Loucy (cell line): ENCODE measurements around the gene TARBP1.
"Not testable (repeated sequence)": the region's sequence is repeated elsewhere in the genome, so short reads cannot be mapped to it uniquely, and the experiment has no call there.

ENCODE experiments used
- H2AFZ ChIP-seq: fragments of 200-600 bp; sonication (generic); 2 replicates; pipeline ENCODE4 v1.6.0; 2016; ENCODE audit warnings: antibody characterized with exemption, mild to moderate bottlenecking, low read length, moderate library complexity
- H3F3A ChIP-seq: fragments of 200-600 bp; 2 replicates; pipeline ENCODE4 v1.6.0; 2016; ENCODE audit warnings: antibody characterized with exemption, low read depth, mild to moderate bottlenecking
- H3K27me3 ChIP-seq: fragments of 200-600 bp; sonication (generic); 2 replicates; pipeline ENCODE4 v1.6.1; 2014; ENCODE audit warnings: low read length, mild to moderate bottlenecking; ENCODE audit not compliant: insufficient read depth, poor library complexity, severe bottlenecking
- H3K36me3 ChIP-seq: fragments of 200-600 bp; sonication (generic); 2 replicates; pipeline ENCODE4 v1.6.1; 2016; ENCODE audit warnings: low read length; ENCODE audit not compliant: insufficient read depth
- H3K4me1 ChIP-seq: fragments of 200-600 bp; sonication (generic); 2 replicates; pipeline ENCODE4 v1.5.1; 2014; ENCODE audit warnings: low read length, mild to moderate bottlenecking; ENCODE audit not compliant: insufficient read depth, poor library complexity, severe bottlenecking
- H3K4me2 ChIP-seq: fragments of 200-600 bp; sonication (generic); 2 replicates; pipeline ENCODE4 v1.6.0; 2014; ENCODE audit warnings: antibody characterized with exemption, low read length, low read depth, mild to moderate bottlenecking; ENCODE audit not compliant: poor library complexity, severe bottlenecking
- H3K4me3 ChIP-seq: fragments of 200-600 bp; sonication (generic); 2 replicates; pipeline ENCODE4 v1.5.1; 2014; ENCODE audit warnings: low read length, mild to moderate bottlenecking, mixed read lengths; ENCODE audit not compliant: poor library complexity, severe bottlenecking
- H3K79me2 ChIP-seq: fragments of 200-600 bp; sonication (generic); 2 replicates; pipeline ENCODE4 v1.6.1; 2014; ENCODE audit warnings: low read length; ENCODE audit not compliant: insufficient read depth
- H3K9ac ChIP-seq: fragments of 200-600 bp; sonication (generic); 2 replicates; pipeline ENCODE4 v1.6.0; 2014; ENCODE audit warnings: mild to moderate bottlenecking, low read depth, low read length, moderate library complexity; ENCODE audit not compliant: poor library complexity, severe bottlenecking
- H3K9me2 ChIP-seq: fragments of 200-600 bp; sonication (generic); replicated peaks from 2 replicates; pipeline ENCODE4 v1.6.1; 2016; ENCODE audit warnings: low read depth, low read length, mixed read lengths
- H3K9me3 ChIP-seq: fragments of 200-600 bp; sonication (generic); 2 replicates; pipeline ENCODE4 v1.6.1; 2014; ENCODE audit warnings: mild to moderate bottlenecking, antibody characterized with exemption, low read length, low read depth; ENCODE audit not compliant: insufficient read depth
- H4K20me1 ChIP-seq: fragments of 200-600 bp; sonication (generic); 2 replicates; pipeline ENCODE4 v1.6.0; 2014; ENCODE audit warnings: antibody characterized with exemption, low read length, mild to moderate bottlenecking; ENCODE audit not compliant: insufficient read depth, poor library complexity, severe bottlenecking
- EZH2phosphoT487 ChIP-seq: fragments of 200-600 bp; IDR thresholded peaks from 2 replicates; pipeline ENCODE4 v1.6.1; 2018; ENCODE audit warnings: antibody characterized with exemption, mild to moderate bottlenecking, moderate library complexity, borderline replicate concordance
- TF ChIP-seq, protein P1 (sequence below): fragments of 200-600 bp; sonication (generic); conservative IDR thresholded peaks from 2 replicates; pipeline ENCODE4 v1.5.1; 2014; ENCODE audit warnings: mild to moderate bottlenecking, antibody characterized with exemption, low read length

The TARBP1 gene

DNA sequence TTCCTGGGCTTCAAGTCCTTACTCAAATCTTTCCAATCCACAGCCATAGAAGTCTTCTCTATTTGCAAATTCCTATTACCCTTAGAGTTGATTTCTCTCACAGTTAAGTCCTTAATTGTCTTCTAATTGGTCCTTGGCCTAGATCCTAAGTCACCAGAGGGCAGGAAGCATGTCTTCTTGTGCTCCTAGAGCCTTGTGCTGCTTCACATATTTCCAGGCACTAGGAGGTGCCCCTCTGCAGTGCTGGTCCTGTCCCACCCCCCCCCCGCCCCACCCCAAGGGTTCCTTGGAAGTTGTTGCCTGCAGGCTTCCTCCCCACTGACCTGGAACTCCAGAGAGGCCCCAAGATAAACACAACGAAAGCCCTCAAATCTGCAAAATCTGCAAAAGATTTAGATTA is 28.1 kb upstream of the TARBP1 start:
- Histone ChIP-seq H3F3A (no peaks in the 10 kb centered on the region), H3K36me3 (no peaks in the 10 kb centered on the region), H3K4me3 (no peak overlapping the region), H3K9me2 (no peaks in the 10 kb centered on the region), H3K4me2 (no peak overlapping the region), H3K27me3 (no peaks in the 10 kb centered on the region), H4K20me1 (no peaks in the 10 kb centered on the region), H3K4me1 (peaks cover 11% of the 10 kb centered on the region), H3K9ac (no peak overlapping the region), H3K9me3 (no peaks in the 10 kb centered on the region), H2AFZ (no peak overlapping the region), H3K79me2 (no peaks in the 10 kb centered on the region)
- no peak for TF ChIP-seq EZH2phosphoT487
- TF ChIP-seq, protein P1, sequence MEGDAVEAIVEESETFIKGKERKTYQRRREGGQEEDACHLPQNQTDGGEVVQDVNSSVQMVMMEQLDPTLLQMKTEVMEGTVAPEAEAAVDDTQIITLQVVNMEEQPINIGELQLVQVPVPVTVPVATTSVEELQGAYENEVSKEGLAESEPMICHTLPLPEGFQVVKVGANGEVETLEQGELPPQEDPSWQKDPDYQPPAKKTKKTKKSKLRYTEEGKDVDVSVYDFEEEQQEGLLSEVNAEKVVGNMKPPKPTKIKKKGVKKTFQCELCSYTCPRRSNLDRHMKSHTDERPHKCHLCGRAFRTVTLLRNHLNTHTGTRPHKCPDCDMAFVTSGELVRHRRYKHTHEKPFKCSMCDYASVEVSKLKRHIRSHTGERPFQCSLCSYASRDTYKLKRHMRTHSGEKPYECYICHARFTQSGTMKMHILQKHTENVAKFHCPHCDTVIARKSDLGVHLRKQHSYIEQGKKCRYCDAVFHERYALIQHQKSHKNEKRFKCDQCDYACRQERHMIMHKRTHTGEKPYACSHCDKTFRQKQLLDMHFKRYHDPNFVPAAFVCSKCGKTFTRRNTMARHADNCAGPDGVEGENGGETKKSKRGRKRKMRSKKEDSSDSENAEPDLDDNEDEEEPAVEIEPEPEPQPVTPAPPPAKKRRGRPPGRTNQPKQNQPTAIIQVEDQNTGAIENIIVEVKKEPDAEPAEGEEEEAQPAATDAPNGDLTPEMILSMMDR, result no peak

DNA sequence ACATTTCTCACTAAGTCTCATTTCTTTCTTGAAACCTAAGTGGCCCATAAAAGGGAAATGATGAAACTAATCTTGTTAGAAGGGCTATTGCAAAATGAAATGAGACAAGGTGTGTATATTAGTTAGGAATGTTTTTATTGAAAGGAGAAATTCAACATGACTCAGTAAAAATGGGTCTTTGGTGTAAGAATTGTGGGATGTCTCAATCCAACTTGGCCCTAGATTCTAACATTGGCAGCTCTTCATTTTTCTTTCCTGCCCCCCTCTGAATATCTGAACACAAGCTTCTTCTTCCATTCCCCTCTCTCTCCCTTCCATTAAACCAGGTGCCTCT is 26.8 kb upstream of the TARBP1 start:
- Histone ChIP-seq H2AFZ (peak overlapping the region; percentile 42; the same call in 1 of the 2 replicates), H3F3A (no peaks in the 10 kb centered on the region), H3K9ac (no peak overlapping the region), H3K4me1 (peaks cover 11% of the 10 kb centered on the region), H3K9me2 (no peaks in the 10 kb centered on the region), H3K36me3 (no peaks in the 10 kb centered on the region), H3K4me2 (no peak overlapping the region), H3K9me3 (no peaks in the 10 kb centered on the region), H3K4me3 (no peak overlapping the region), H3K27me3 (no peaks in the 10 kb centered on the region), H4K20me1 (no peaks in the 10 kb centered on the region), H3K79me2 (no peaks in the 10 kb centered on the region)
- TF ChIP-seq, protein P1, result no peak
- TF ChIP-seq EZH2phosphoT487, result no peak

DNA sequence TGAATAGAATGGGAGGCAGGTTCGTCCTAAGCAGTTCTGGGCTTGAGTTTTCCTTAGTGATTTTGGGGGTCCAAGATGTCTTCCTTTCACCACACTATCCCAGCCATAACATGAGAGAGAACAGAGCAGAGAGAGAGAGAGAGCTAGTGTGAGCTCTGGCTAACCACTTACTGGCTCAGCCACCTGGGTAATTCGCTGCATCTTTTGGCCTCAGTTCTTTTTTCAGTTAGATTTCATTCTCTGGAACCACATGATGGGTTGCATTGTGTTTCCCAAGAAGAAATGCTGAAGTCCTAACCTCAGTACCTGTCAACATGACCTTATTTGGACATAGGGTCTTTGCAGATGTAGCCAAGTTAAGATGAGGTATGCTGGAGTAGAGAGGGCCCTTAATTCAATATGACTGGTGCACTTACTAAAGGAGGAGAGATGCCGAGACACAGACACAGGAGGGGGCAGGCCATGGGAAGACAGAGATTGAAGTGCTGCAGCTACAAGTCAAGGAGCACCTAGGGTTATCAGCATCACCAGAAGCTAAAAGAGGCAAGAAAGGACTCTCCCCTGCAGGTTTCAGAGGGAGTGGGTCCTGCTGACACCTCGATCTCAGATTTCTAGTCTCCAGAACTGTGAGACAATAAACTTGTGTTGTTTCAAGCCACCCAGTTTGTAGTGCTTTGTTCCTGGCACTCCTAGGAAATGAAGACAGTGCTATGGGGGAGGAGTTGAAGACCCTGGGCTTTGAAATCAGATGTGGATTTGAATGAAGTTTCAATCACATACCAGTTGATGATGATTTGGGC is 26.2 kb upstream of the TARBP1 start:
- no peak overlapping the region for H3K9ac ChIP-seq
- H2AFZ ChIP-seq, result peak overlapping the region; percentile 42; the same call in 1 of the 2 replicates
- no peak overlapping the region for H3K4me3 ChIP-seq
- no peak for TF ChIP-seq EZH2phosphoT487
- TF ChIP-seq, protein P1, result no peak
- H3K79me2 ChIP-seq, result no peaks in the 10 kb centered on the region
- no peaks in the 10 kb centered on the region for H4K20me1 ChIP-seq
- H3F3A ChIP-seq, result no peaks in the 10 kb centered on the region
- no peaks in the 10 kb centered on the region for H3K36me3 ChIP-seq
- no peaks in the 10 kb centered on the region for H3K9me2 ChIP-seq
- H3K27me3 ChIP-seq, result no peaks in the 10 kb centered on the region
- no peak overlapping the region for H3K4me2 ChIP-seq
- H3K4me1 ChIP-seq, result peaks cover 12% of the 10 kb centered on the region
- H3K9me3 ChIP-seq, result no peaks in the 10 kb centered on the region

DNA sequence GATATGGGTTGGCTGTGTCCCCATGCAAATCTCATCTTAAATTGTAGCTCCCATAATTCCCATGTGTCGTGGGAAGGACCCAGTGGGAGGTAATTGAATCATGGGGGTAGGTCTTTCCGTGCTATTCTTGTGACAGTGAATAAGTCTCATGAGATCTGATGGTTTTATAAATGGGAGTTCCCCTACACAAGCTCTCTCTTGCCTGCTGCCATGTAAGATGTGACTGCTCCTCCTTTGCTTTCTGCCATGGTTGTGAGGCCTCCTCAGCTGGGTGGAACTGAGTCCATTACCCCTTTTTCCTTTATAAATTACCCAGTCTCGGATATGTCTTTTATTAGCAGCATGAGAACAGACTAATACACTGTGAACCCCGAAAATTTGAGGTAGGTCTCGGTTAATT is 25.3 kb upstream of the TARBP1 start:
- H3K36me3 ChIP-seq, H3K9me2 ChIP-seq, H2AFZ ChIP-seq, H3F3A ChIP-seq, H3K4me2 ChIP-seq, H4K20me1 ChIP-seq, H3K79me2 ChIP-seq, H3K9ac ChIP-seq, H3K27me3 ChIP-seq, H3K4me3 ChIP-seq, H3K9me3 ChIP-seq: not testable (repeated sequence)
- H3K4me1 ChIP-seq, result peaks cover 21% of the 10 kb centered on the region
